A549 (cell line): ENCODE data around the gene PLAGL2. TPM values are rescaled to one million over a fixed set of nuclear protein-coding genes. Genes with fewer than 3 reads are reported as not detected.

Experiments used
- polyA plus RNA-seq, 4 experiments: library from polyadenylated mRNA; depleted of rRNA in 3 of 4; stranded (reverse); fragments of >200 nt; fragmentation: RNase III in 1 of 4; extraction: RNeasy Plus Mini Kit Qiagen cat#74134 plus additional on column Dnase treatment in 1 of 4; gene quantifications; 2 replicates in 3 of 4; 3 replicates in 1 of 4; pipeline ENCODE4 v1.2.3, GENCODE V29; 2011 to 2017

PLAGL2 gene
- polyA plus RNA-seq, 2 of the 4 experiments (the other 2 are of a cell fraction), result 6.1 to 9.0 TPM

Other genes starting within 250 kb of the PLAGL2 start
- not detected in 2 replicates for gene XKR7, start 239.6 kb downstream of the PLAGL2 start, polyA plus RNA-seq (2011; rRNA removed)
- gene XKR7, start 239.6 kb downstream of the PLAGL2 start, polyA plus RNA-seq (2017; fragmentation: RNase III; extraction: RNeasy Plus Mini Kit Qiagen cat#74134 plus additional on column Dnase treatment), result 0.01 TPM in 1 of 3 replicates, not detected in the others
- gene CCM2L, start 197.3 kb downstream of the PLAGL2 start, polyA plus RNA-seq (2011; rRNA removed), result 0.05 and 0.13 TPM in 2 replicates
- 0.13 to 0.32 TPM (median 0.18 TPM) in 3 replicates for gene CCM2L, start 197.3 kb downstream of the PLAGL2 start, polyA plus RNA-seq (2017; fragmentation: RNase III; extraction: RNeasy Plus Mini Kit Qiagen cat#74134 plus additional on column Dnase treatment)
- gene HCK, start 155.5 kb downstream of the PLAGL2 start, polyA plus RNA-seq (2011; rRNA removed), result 0.06 and 0.07 TPM in 2 replicates
- gene HCK, start 155.5 kb downstream of the PLAGL2 start, polyA plus RNA-seq (2017; fragmentation: RNase III; extraction: RNeasy Plus Mini Kit Qiagen cat#74134 plus additional on column Dnase treatment), result 0.07 TPM in 1 of 3 replicates, not detected in the others
- 60.0 and 72.8 TPM in 2 replicates for gene TM9SF4, start 98.0 kb downstream of the PLAGL2 start, polyA plus RNA-seq (2011; rRNA removed)
- gene TM9SF4, start 98.0 kb downstream of the PLAGL2 start, polyA plus RNA-seq (2017; fragmentation: RNase III; extraction: RNeasy Plus Mini Kit Qiagen cat#74134 plus additional on column Dnase treatment), result 40.3 to 52.3 TPM (median 51.4 TPM) in 3 replicates
- 43.9 and 49.4 TPM in 2 replicates for gene POFUT1, start 137 bp upstream of the PLAGL2 start, polyA plus RNA-seq (2011; rRNA removed)
- gene POFUT1, start 137 bp upstream of the PLAGL2 start, polyA plus RNA-seq (2017; fragmentation: RNase III; extraction: RNeasy Plus Mini Kit Qiagen cat#74134 plus additional on column Dnase treatment), result 29.2 to 30.3 TPM (median 29.6 TPM) in 3 replicates
- gene KIF3B, start 69.9 kb upstream of the PLAGL2 start, polyA plus RNA-seq (2011; rRNA removed), result 33.7 and 37.6 TPM in 2 replicates
- 23.0 to 24.5 TPM (median 23.7 TPM) in 3 replicates for gene KIF3B, start 69.9 kb upstream of the PLAGL2 start, polyA plus RNA-seq (2017; fragmentation: RNase III; extraction: RNeasy Plus Mini Kit Qiagen cat#74134 plus additional on column Dnase treatment)
- 36.0 and 41.8 TPM in 2 replicates for gene ASXL1, start 150.6 kb upstream of the PLAGL2 start, polyA plus RNA-seq (2011; rRNA removed)
- 35.7 to 40.3 TPM (median 40.1 TPM) in 3 replicates for gene ASXL1, start 150.6 kb upstream of the PLAGL2 start, polyA plus RNA-seq (2017; fragmentation: RNase III; extraction: RNeasy Plus Mini Kit Qiagen cat#74134 plus additional on column Dnase treatment)